ENCODE measurements around the gene BGN. TPM values are rescaled to one million over a fixed set of nuclear protein-coding genes. Genes with fewer than 3 reads are reported as not detected.

The BGN gene
- total RNA-seq, 6 experiments from 2014 or later, result 57.0 to 161 (median 122) TPM

DNA sequence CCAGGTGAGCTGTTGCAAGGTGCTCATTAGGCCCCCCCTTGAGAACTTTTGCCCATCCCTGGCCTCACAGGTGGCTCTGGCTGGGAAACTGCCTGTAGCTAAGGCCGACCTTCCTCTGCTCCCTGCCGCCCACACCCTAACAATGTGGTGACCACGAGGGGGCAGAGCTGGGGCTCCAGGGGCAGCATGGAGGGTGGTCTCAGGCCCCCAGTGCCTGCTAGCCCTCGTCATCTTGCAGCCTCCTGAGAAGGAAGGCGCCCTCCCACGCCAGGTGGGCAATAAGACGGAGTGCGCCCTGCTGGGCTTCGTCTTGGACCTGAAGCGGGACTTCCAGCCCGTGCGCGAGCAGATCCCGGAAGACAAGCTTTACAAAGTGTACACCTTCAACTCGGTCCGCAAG is 55.0 kb downstream of the BGN start:
- Histone ChIP-seq H3K4me1 (no peaks in the 10 kb centered on the region), H3K27me3 (no peaks in the 10 kb centered on the region), H3K27ac (no peak overlapping the region), H3K36me3 (no peaks in the 10 kb centered on the region), H3K9me3 (no peaks in the 10 kb centered on the region), H3K4me3 (no peak overlapping the region)
- ATAC-seq (no peak), DNase-seq (no peak)
- WGBS (ENCODE audit: insufficient coverage, low coverage, low lambda C conversion rate, missing lambda C conversion rate), result 74% methylated on average over 4 of the region's 16 CpGs
- TF ChIP-seq POLR2A (IDR thresholded peaks at IDR 0.05), result no peak
- TF ChIP-seq, protein P1, sequence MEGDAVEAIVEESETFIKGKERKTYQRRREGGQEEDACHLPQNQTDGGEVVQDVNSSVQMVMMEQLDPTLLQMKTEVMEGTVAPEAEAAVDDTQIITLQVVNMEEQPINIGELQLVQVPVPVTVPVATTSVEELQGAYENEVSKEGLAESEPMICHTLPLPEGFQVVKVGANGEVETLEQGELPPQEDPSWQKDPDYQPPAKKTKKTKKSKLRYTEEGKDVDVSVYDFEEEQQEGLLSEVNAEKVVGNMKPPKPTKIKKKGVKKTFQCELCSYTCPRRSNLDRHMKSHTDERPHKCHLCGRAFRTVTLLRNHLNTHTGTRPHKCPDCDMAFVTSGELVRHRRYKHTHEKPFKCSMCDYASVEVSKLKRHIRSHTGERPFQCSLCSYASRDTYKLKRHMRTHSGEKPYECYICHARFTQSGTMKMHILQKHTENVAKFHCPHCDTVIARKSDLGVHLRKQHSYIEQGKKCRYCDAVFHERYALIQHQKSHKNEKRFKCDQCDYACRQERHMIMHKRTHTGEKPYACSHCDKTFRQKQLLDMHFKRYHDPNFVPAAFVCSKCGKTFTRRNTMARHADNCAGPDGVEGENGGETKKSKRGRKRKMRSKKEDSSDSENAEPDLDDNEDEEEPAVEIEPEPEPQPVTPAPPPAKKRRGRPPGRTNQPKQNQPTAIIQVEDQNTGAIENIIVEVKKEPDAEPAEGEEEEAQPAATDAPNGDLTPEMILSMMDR (IDR thresholded peaks at IDR 0.05), result no peak
- intact Hi-C loops (cut with DNase I), result loop anchor here in 1 of 2 donors (10.0 kb wide), 1 partner anchor 125 kb away; the partner anchor contains the start of gene PNCK

GRCh38 chrX:153551135-153551534 is 56.4 kb downstream of the BGN start:
- Histone ChIP-seq H3K27me3 (no peaks in the 10 kb centered on the region), H3K9me3 (no peaks in the 10 kb centered on the region), H3K4me3 (no peak overlapping the region), H3K27ac (no peak overlapping the region), H3K4me1 (no peaks in the 10 kb centered on the region), H3K36me3 (no peaks in the 10 kb centered on the region)
- TF ChIP-seq POLR2A (IDR thresholded peaks at IDR 0.05), result no peak
- TF ChIP-seq, protein P1 (IDR thresholded peaks at IDR 0.05), result no peak
- 56% methylated on average over 4 of the region's 5 CpGs for WGBS (ENCODE audit: insufficient coverage, low coverage, low lambda C conversion rate, missing lambda C conversion rate)
- no peak for DNase-seq
- no peak for ATAC-seq
- intact Hi-C loops (cut with DNase I), result loop anchor here in 1 of 2 donors (10.0 kb wide), 1 partner anchor 124 kb away; the partner anchor contains the start of gene PNCK

DNA sequence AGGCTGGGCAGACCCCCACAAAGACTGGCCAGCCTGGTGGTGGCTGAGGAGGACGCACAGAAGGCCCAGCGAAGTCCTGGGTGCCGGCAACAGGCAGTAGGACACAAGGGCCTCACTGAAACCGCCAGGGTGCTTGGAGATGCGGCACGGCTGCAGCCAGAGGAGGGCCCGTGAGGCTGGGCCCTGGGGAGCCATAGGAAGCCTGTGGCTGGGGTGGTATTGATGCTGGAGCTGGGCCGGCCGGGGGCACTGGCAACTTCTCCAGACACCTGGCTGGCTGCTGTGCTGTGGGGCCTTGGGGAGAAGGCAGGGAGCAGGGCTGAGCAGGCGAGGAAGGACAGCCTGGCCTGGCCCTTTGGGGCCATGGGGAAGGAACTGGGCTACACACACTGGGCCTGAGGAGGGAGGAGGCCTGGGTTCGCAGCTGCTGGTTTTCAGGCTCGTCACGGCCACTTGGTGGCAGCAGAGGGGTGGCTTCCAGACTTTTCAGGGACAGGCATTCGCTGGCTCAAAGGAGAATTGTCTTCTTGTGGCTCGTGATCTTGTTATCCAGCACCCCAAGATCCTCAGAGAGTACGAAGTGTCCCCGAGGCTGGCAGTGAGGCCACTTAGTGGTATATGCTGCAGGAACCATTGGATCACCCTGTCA is 59.9 kb downstream of the BGN start:
- Histone ChIP-seq H3K4me1 (no peaks in the 10 kb centered on the region), H3K27me3 (no peaks in the 10 kb centered on the region), H3K9me3 (no peaks in the 10 kb centered on the region), H3K4me3 (no peak overlapping the region), H3K27ac (no peak overlapping the region), H3K36me3 (no peaks in the 10 kb centered on the region)
- DNase-seq (peak; percentile 57 to 71 (median 70)), ATAC-seq (peak; percentile 76 to 92 (median 90))
- WGBS (ENCODE audit: insufficient coverage, low coverage, low lambda C conversion rate, missing lambda C conversion rate), result 16% methylated on average over 5 of the region's 17 CpGs
- TF ChIP-seq POLR2A (IDR thresholded peaks at IDR 0.05), result no peak
- TF ChIP-seq, protein P1 (IDR thresholded peaks at IDR 0.05), result peak; percentile 63 to 75 (median 70)
- intact Hi-C loops (cut with DNase I), result loop anchor here (5.0 to 10.0 kb wide), 2 partner anchors 113 to 120 kb away; partner anchors contain the start of gene PNCK (in 1 of the 2)

- H3K4me3 ChIP-seq, result no peak overlapping the region
- no peak overlapping the region for H3K27ac ChIP-seq
- H3K9me3 ChIP-seq, result no peaks in the 10 kb centered on the region
- WGBS (ENCODE audit: insufficient coverage, low coverage, low lambda C conversion rate, missing lambda C conversion rate), result 60% methylated on average over 1 of the region's 12 CpGs
- no peaks in the 10 kb centered on the region for H3K36me3 ChIP-seq
- peaks cover 0 to 5% of the 10 kb centered on the region in 2 donors for H3K27me3 ChIP-seq
- TF ChIP-seq POLR2A (IDR thresholded peaks at IDR 0.05), result no peak
- TF ChIP-seq, protein P1 (IDR thresholded peaks at IDR 0.05), result no peak
- no peaks in the 10 kb centered on the region for H3K4me1 ChIP-seq
- ATAC-seq (no peak), DNase-seq (no peak)
- intact Hi-C loops (cut with DNase I), result loop anchor here (5.0 to 10.0 kb wide), 2 partner anchors 111 to 118 kb away; partner anchors contain the start of gene PNCK (in 1 of the 2)
These were observed 62.0 kb downstream of the BGN start for GRCh38 chrX:153556767-153557166.
